ENCODE results near the gene IGSF23. TPM values are rescaled to one million over a fixed set of nuclear protein-coding genes. Genes with fewer than 3 reads are reported as not detected.
"Not testable (repeated sequence)": the region's sequence is repeated elsewhere in the genome, so short reads cannot be mapped to it uniquely, and the experiment has no call there.

IGSF23 gene
- total RNA-seq, 1 experiment from 2014 or later, result not detected

DNA sequence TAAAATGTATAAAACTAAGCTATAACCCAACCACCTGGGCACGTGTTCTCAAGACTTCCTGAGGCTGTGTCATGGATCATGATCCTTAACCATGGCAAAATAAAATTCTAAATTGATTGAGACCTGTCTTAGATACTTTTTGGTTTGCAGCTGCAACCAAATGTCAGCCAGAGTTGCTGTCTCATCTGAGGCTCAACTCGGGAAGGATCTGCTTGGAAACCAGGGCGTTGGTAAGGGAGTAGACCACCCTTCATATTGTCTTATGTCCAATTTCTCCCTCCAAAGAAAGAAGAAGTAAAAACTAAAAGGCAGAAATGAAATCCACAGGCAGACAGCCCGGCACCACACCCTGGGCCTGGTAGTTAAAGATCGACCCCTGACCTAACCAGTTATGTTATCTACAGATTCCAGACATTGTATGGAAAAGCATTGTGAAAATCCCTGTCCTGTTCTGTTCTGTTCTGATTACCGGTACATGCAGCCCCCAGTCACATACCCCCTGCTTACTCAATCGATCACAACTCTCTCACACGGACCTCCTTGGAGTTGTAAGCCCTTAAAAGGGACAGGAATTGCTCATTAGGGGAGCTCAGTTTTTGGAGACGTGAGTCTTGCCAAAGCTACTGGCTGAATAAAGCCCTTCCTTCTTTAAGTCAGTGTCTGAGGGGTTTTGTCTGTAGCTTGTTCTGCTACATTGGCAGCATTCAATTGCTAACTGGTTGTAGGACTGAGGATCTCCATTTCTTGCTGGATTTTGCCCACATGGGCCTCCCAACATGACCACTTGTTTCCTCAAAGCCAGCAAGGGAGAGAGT, 22.9 kb upstream of the IGSF23 start:
- CTCF ChIA-PET, result interaction anchor here (0.7 to 2.3 kb wide), 4 partner anchors 14 to 185 kb away, joined by 3 to 8 read pairs (median 4); no protein-coding TSS in a partner anchor
- no peaks in the 10 kb centered on the region for H3K27me3 Mint-ChIP-seq (ENCODE audit: unreplicated experiment)
- no TSS peak for BruUV-seq (replicated peaks)
- intact Hi-C loops (cut with micrococcal nuclease; ENCODE audit: unreplicated experiment), result no loop called here
- peak overlapping the region; percentile 100 for H3K27ac Mint-ChIP-seq (ENCODE audit: unreplicated experiment)
- DNase-seq, result no peak
- H3K4me1 Mint-ChIP-seq (ENCODE audit: low read depth, unreplicated experiment), result peaks cover 80% of the 10 kb centered on the region
- peak overlapping the region; percentile 18 for H3K4me3 Mint-ChIP-seq (ENCODE audit: low read depth, unreplicated experiment)
- no peaks in the 10 kb centered on the region for H3K9me3 Mint-ChIP-seq (ENCODE audit: low read depth, unreplicated experiment)
- peaks cover 46% of the 10 kb centered on the region for H3K36me3 Mint-ChIP-seq (ENCODE audit: insufficient read depth, unreplicated experiment)
- TF ChIP-seq, protein P1, sequence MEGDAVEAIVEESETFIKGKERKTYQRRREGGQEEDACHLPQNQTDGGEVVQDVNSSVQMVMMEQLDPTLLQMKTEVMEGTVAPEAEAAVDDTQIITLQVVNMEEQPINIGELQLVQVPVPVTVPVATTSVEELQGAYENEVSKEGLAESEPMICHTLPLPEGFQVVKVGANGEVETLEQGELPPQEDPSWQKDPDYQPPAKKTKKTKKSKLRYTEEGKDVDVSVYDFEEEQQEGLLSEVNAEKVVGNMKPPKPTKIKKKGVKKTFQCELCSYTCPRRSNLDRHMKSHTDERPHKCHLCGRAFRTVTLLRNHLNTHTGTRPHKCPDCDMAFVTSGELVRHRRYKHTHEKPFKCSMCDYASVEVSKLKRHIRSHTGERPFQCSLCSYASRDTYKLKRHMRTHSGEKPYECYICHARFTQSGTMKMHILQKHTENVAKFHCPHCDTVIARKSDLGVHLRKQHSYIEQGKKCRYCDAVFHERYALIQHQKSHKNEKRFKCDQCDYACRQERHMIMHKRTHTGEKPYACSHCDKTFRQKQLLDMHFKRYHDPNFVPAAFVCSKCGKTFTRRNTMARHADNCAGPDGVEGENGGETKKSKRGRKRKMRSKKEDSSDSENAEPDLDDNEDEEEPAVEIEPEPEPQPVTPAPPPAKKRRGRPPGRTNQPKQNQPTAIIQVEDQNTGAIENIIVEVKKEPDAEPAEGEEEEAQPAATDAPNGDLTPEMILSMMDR (IDR thresholded peaks at IDR 0.05; ENCODE audit: unreplicated experiment), result no peak

DNA sequence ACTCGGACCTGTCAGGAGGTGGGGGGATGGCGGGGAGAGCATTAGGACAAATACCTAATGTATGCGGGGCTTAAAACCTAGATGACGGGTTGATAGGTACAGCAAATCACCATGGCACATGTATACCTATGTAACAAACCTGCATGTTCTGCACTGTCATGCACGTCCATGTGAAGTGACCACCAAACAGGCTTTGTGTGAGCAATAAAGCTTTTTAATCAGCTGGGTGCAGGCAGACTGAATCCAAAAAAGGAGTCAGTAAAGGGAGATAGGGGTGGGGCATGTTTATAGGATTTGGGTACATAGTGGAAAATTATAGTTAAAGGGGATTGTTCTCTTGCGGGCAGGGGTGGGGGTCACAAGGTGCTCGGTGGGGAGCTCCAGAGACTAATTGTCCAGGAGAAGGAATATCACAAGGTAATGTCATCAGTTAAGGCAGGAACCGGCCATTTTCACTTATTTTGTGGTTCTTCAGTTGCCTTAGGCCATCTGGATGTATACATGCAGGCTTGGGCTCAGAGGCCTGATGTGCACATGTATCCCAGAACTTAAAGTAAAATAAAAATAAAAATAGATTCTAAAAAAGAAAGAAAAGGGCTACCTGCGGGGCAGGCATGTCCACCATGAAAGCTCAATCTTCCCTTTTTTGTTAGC, 21.9 kb upstream of the IGSF23 start:
- peaks cover 79% of the 10 kb centered on the region for H3K4me1 Mint-ChIP-seq (ENCODE audit: low read depth, unreplicated experiment)
- H3K27me3 Mint-ChIP-seq (ENCODE audit: unreplicated experiment); H3K4me3 Mint-ChIP-seq (ENCODE audit: low read depth, unreplicated experiment); H3K9me3 Mint-ChIP-seq (ENCODE audit: low read depth, unreplicated experiment); intact Hi-C loops (cut with micrococcal nuclease; ENCODE audit: unreplicated experiment); BruUV-seq (replicated peaks); DNase-seq: not testable (repeated sequence)
- peak overlapping the region; percentile 100 for H3K27ac Mint-ChIP-seq (ENCODE audit: unreplicated experiment)
- CTCF ChIA-PET, result interaction anchor here (0.8 to 2.3 kb wide), 6 partner anchors 9 to 66 kb away, joined by 3 to 8 read pairs (median 4); partner anchors contain the start of genes IGSF23 and PVR
- H3K36me3 Mint-ChIP-seq (ENCODE audit: insufficient read depth, unreplicated experiment), result peaks cover 46% of the 10 kb centered on the region

DNA sequence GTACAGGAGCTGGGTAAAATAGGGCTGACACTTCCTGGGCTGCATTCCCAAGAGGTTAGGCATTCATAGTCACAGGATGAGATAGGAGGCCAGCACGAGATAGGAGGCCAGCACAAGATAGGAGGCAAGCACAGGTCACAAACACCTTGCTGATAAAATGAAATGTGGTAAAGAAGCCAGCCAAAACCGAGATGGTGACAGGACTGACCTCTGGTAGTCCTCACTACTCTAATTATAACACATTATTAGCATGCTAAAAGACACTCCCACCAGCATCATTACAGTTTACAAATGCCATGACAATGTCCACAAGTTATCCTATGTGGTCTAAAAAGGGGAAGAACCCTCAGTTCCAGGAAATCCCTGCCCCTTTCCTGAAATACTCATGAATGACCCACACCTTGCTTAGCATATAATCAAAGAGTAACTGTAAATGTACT, 20.9 kb upstream of the IGSF23 start:
- Mint-ChIP-seq H3K27me3 (ENCODE audit: unreplicated experiment) (no peaks in the 10 kb centered on the region), H3K4me1 (ENCODE audit: low read depth, unreplicated experiment) (peaks cover 79% of the 10 kb centered on the region), H3K4me3 (ENCODE audit: low read depth, unreplicated experiment) (peak overlapping the region; percentile 29), H3K9me3 (ENCODE audit: low read depth, unreplicated experiment) (no peaks in the 10 kb centered on the region), H3K36me3 (ENCODE audit: insufficient read depth, unreplicated experiment) (peaks cover 41% of the 10 kb centered on the region), H3K27ac (ENCODE audit: unreplicated experiment) (peak overlapping the region; percentile 100)
- TF ChIP-seq, protein P1 (IDR thresholded peaks at IDR 0.05; ENCODE audit: unreplicated experiment), result no peak
- intact Hi-C loops (cut with micrococcal nuclease; ENCODE audit: unreplicated experiment), result no loop called here
- CTCF ChIA-PET, result interaction anchor here (0.6 to 1.6 kb wide), 6 partner anchors 9 to 52 kb away, joined by 3 to 4 read pairs (median 3); partner anchors contain the start of genes IGSF23 and PVR
- peak; percentile 62 for DNase-seq
- no TSS peak for BruUV-seq (replicated peaks)

DNA sequence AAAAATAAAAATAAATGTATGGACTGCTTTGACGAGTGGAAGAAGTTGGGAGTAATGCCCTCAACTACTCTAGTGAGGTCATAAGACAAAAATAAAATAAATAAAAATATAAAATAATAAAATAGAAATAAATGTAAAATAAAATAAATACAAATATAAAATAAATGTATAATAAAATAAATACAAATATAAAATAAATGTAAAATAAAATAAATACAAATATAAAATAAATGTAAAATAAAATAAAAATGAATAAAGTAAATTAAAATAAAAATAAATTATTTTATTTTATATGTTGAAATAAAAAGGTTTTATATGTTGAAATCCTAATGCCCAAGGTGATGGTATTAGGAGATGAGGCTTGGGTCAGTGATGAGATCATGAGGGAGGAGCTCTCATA, 20.1 kb upstream of the IGSF23 start:
- Mint-ChIP-seq H3K4me1 (ENCODE audit: low read depth, unreplicated experiment) (peaks cover 75% of the 10 kb centered on the region), H3K27ac (ENCODE audit: unreplicated experiment) (peak overlapping the region; percentile 55), H3K36me3 (ENCODE audit: insufficient read depth, unreplicated experiment) (peaks cover 33% of the 10 kb centered on the region), H3K9me3 (ENCODE audit: low read depth, unreplicated experiment) (no peaks in the 10 kb centered on the region), H3K4me3 (ENCODE audit: low read depth, unreplicated experiment) (no peak overlapping the region), H3K27me3 (ENCODE audit: unreplicated experiment) (no peaks in the 10 kb centered on the region)
- DNase-seq, result no peak
- no TSS peak for BruUV-seq (replicated peaks)
- intact Hi-C loops (cut with micrococcal nuclease; ENCODE audit: unreplicated experiment), result no loop called here
- TF ChIP-seq, protein P1 (IDR thresholded peaks at IDR 0.05; ENCODE audit: unreplicated experiment), result no peak
- CTCF ChIA-PET, result no interaction called here

DNA sequence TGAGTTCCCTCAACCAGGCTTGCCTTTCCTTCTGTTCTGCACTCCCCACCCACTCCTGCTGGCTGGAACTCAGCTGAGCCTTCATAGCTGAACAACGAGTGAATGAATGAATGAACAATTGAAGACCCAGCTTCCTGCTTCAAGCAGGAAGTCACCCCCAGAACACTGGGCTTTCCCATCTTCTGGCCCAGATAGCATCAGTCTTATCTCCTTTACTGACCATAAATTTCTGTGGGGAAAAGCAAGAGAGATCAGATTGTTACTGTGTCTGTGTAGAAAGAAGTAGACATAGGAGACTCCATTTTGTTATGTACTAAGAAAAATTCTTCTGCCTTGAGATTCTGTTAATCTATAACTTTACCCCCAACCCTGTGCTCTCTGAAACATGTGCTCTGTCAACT, 19.5 kb upstream of the IGSF23 start:
- H3K9me3 Mint-ChIP-seq (ENCODE audit: low read depth, unreplicated experiment); CTCF ChIA-PET; H3K27me3 Mint-ChIP-seq (ENCODE audit: unreplicated experiment); intact Hi-C loops (cut with micrococcal nuclease; ENCODE audit: unreplicated experiment); H3K4me3 Mint-ChIP-seq (ENCODE audit: low read depth, unreplicated experiment); DNase-seq; BruUV-seq (replicated peaks): not testable (repeated sequence)
- peaks cover 75% of the 10 kb centered on the region for H3K4me1 Mint-ChIP-seq (ENCODE audit: low read depth, unreplicated experiment)
- peak overlapping the region; percentile 55 for H3K27ac Mint-ChIP-seq (ENCODE audit: unreplicated experiment)
- H3K36me3 Mint-ChIP-seq (ENCODE audit: insufficient read depth, unreplicated experiment), result peaks cover 27% of the 10 kb centered on the region

Data from Calu3 (cell line).